ENCODE data around the gene PLA2G4F. TPM values are rescaled to one million over a fixed set of nuclear protein-coding genes. Genes with fewer than 3 reads are reported as not detected.

The PLA2G4F gene
- total RNA-seq, 4 donors from 2014 or later: 0.16 to 0.67 TPM; not detected in 2

GRCh38 chr15:42145546-42146455, 10.6 kb downstream of the PLA2G4F start:
- no peaks in the 10 kb centered on the region for H3K9me3 ChIP-seq
- no peak overlapping the region for H3K4me3 ChIP-seq
- no peak for ATAC-seq
- WGBS, 2 donors (ENCODE audit: low coverage in 1 of 2): 76 to 100% methylated on average over 1 to 6 of the region's 29 CpGs
- no peaks in the 10 kb centered on the region for H3K4me1 ChIP-seq
- no peaks in the 10 kb centered on the region for H3K36me3 ChIP-seq
- no peak overlapping the region for H3K27ac ChIP-seq
- TF ChIP-seq POLR2A (IDR thresholded peaks at IDR 0.05): no peak
- TF ChIP-seq EP300 (IDR thresholded peaks at IDR 0.05): no peak
- TF ChIP-seq POLR2AphosphoS5 (IDR thresholded peaks at IDR 0.05): no peak
- TF ChIP-seq, protein P1, sequence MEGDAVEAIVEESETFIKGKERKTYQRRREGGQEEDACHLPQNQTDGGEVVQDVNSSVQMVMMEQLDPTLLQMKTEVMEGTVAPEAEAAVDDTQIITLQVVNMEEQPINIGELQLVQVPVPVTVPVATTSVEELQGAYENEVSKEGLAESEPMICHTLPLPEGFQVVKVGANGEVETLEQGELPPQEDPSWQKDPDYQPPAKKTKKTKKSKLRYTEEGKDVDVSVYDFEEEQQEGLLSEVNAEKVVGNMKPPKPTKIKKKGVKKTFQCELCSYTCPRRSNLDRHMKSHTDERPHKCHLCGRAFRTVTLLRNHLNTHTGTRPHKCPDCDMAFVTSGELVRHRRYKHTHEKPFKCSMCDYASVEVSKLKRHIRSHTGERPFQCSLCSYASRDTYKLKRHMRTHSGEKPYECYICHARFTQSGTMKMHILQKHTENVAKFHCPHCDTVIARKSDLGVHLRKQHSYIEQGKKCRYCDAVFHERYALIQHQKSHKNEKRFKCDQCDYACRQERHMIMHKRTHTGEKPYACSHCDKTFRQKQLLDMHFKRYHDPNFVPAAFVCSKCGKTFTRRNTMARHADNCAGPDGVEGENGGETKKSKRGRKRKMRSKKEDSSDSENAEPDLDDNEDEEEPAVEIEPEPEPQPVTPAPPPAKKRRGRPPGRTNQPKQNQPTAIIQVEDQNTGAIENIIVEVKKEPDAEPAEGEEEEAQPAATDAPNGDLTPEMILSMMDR (IDR thresholded peaks at IDR 0.05): no peak
- H3K27me3 ChIP-seq: peaks cover 17% of the 10 kb centered on the region

- TF ChIP-seq POLR2AphosphoS5 (IDR thresholded peaks at IDR 0.05) (no peak), EP300 (IDR thresholded peaks at IDR 0.05) (no peak), POLR2A (IDR thresholded peaks at IDR 0.05) (no peak)
- TF ChIP-seq, protein P1 (IDR thresholded peaks at IDR 0.05): no peak
- Histone ChIP-seq H3K9me3 (no peaks in the 10 kb centered on the region), H3K4me3 (no peak overlapping the region), H3K27ac (no peak overlapping the region), H3K4me1 (no peaks in the 10 kb centered on the region), H3K36me3 (no peaks in the 10 kb centered on the region), H3K27me3 (peaks cover 17% of the 10 kb centered on the region)
- 50 to 86% methylated on average over 6 of the region's 9 CpGs for WGBS, 2 donors (ENCODE audit: low coverage in 1 of 2)
- no peak for ATAC-seq
Measured at GRCh38 chr15:42144841-42145375, 11.5 kb downstream of the PLA2G4F start.

- Histone ChIP-seq H3K4me1 (no peaks in the 10 kb centered on the region), H3K4me3 (no peak overlapping the region), H3K9me3 (no peaks in the 10 kb centered on the region), H3K36me3 (no peaks in the 10 kb centered on the region), H3K27ac (no peak overlapping the region), H3K27me3 (peaks cover 17% of the 10 kb centered on the region)
- WGBS, 2 donors (ENCODE audit: low coverage in 1 of 2): 40 to 70% methylated on average over 1 to 6 of the region's 18 CpGs
- TF ChIP-seq POLR2AphosphoS5 (IDR thresholded peaks at IDR 0.05): no peak
- no peak for TF ChIP-seq POLR2A (IDR thresholded peaks at IDR 0.05)
- TF ChIP-seq, protein P1 (IDR thresholded peaks at IDR 0.05): no peak
- no peak for TF ChIP-seq EP300 (IDR thresholded peaks at IDR 0.05)
- ATAC-seq: no peak
Measured at GRCh38 chr15:42143866-42144625, 12.4 kb downstream of the PLA2G4F start.

DNA sequence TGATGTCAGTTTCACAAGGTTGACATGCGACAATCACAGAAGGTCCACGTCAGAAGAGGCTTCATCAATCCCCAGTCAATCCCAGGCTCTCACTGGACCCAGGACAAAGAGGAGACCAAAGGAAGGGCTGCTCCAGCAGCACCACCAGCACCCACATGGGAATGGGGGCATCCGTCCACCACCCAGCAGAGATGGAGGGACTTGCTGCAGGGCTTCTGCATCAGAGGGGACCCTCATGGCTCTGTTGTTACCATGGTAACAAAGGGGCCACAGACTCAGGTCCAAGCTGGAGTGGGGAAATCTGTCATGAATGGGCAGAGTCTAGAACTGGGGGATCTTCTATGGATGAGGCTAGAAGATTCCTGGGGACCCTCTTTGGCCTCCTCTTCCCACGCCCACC, 13.1 kb downstream of the PLA2G4F start:
- Histone ChIP-seq H3K4me3 (no peak overlapping the region), H3K27ac (no peak overlapping the region), H3K9me3 (no peaks in the 10 kb centered on the region), H3K27me3 (peaks cover 17% of the 10 kb centered on the region), H3K36me3 (no peaks in the 10 kb centered on the region), H3K4me1 (no peaks in the 10 kb centered on the region)
- 100% methylated on average over 1 of the region's 4 CpGs for WGBS, 2 donors (ENCODE audit: low coverage in 1 of 2)
- TF ChIP-seq EP300 (IDR thresholded peaks at IDR 0.05): no peak
- no peak for TF ChIP-seq POLR2AphosphoS5 (IDR thresholded peaks at IDR 0.05)
- TF ChIP-seq POLR2A (IDR thresholded peaks at IDR 0.05): no peak
- TF ChIP-seq, protein P1 (IDR thresholded peaks at IDR 0.05): no peak
- no peak for ATAC-seq

Data from gastroesophageal sphincter (tissue), 4 donors.